Muscle layer of duodenum (tissue), 2 donors: ENCODE data around the gene PDE9A.

ENCODE experiments used
- H3K27ac ChIP-seq: one replicate; pipeline ENCODE4 v1.7.0; 2013; ENCODE audit warnings: mild to moderate bottlenecking, low read length
- H3K27me3 ChIP-seq: one replicate; pipeline ENCODE4 v1.7.0; 2013; ENCODE audit warnings: low read depth, mild to moderate bottlenecking, control low read depth, low read length
- H3K36me3 ChIP-seq, 2 donors: one replicate each; pipeline ENCODE4 v1.7.0; 2013; ENCODE audit warnings: low read length in 2 of 2, control low read depth in 1 of 2, mild to moderate bottlenecking in 1 of 2; ENCODE audit not compliant: insufficient read depth in 2 of 2, control insufficient read depth in 1 of 2
- H3K4me1 ChIP-seq, 2 donors: one replicate each; pipeline ENCODE4 v1.7.0; 2013; ENCODE audit warnings: low read length in 2 of 2, mild to moderate bottlenecking in 2 of 2, control low read depth in 1 of 2, moderate library complexity in 1 of 2; ENCODE audit not compliant: insufficient read depth in 2 of 2, control insufficient read depth in 1 of 2
- H3K4me3 ChIP-seq, 2 donors: one replicate each; pipeline ENCODE4 v1.7.0; 2013; ENCODE audit warnings: low read length in 2 of 2, low read depth in 1 of 2, mild to moderate bottlenecking in 1 of 2
- H3K9me3 ChIP-seq, 2 donors: one replicate each; pipeline ENCODE4 v1.7.0; 2013; ENCODE audit warnings: low read length in 2 of 2, control low read depth in 1 of 2, mild to moderate bottlenecking in 1 of 2; ENCODE audit not compliant: control insufficient read depth in 1 of 2
- donor health status: healthy.

The PDE9A gene

GRCh38 chr21:42769183-42769819, 115.9 kb downstream of the PDE9A start:
- H3K4me1 ChIP-seq: no peaks in the 10 kb centered on the region
- H3K4me3 ChIP-seq: no peak overlapping the region
- H3K27me3 ChIP-seq: no peaks in the 10 kb centered on the region
- no peak overlapping the region for H3K27ac ChIP-seq
- peaks cover 24 to 91% of the 10 kb centered on the region in 2 donors for H3K36me3 ChIP-seq
- no peaks in the 10 kb centered on the region for H3K9me3 ChIP-seq

- no peaks in the 10 kb centered on the region for H3K9me3 ChIP-seq
- no peak overlapping the region for H3K27ac ChIP-seq
- no peaks in the 10 kb centered on the region for H3K27me3 ChIP-seq
- H3K4me1 ChIP-seq: no peaks in the 10 kb centered on the region
- peaks cover 24 to 93% of the 10 kb centered on the region in 2 donors for H3K36me3 ChIP-seq
- H3K4me3 ChIP-seq: no peak overlapping the region
Observed at GRCh38 chr21:42769820-42770716, 116.6 kb downstream of the PDE9A start.

- Histone ChIP-seq H3K27ac (no peak overlapping the region), H3K4me3 (no peak overlapping the region), H3K4me1 (no peaks in the 10 kb centered on the region), H3K9me3 (no peaks in the 10 kb centered on the region), H3K27me3 (no peaks in the 10 kb centered on the region), H3K36me3 (peaks cover 22 to 92% of the 10 kb centered on the region in 2 donors)
Observed at GRCh38 chr21:42770717-42771502, 117.5 kb downstream of the PDE9A start.

- Histone ChIP-seq H3K4me1 (no peaks in the 10 kb centered on the region), H3K27me3 (no peaks in the 10 kb centered on the region), H3K9me3 (no peaks in the 10 kb centered on the region), H3K27ac (no peak overlapping the region), H3K36me3 (peaks cover 22 to 92% of the 10 kb centered on the region in 2 donors), H3K4me3 (no peak overlapping the region)
Observed at GRCh38 chr21:42771503-42771805, 118.0 kb downstream of the PDE9A start.

- no peak overlapping the region for H3K27ac ChIP-seq
- no peaks in the 10 kb centered on the region for H3K9me3 ChIP-seq
- no peaks in the 10 kb centered on the region for H3K4me1 ChIP-seq
- H3K4me3 ChIP-seq: no peak overlapping the region
- peaks cover 7 to 56% of the 10 kb centered on the region in 2 donors for H3K36me3 ChIP-seq
- no peaks in the 10 kb centered on the region for H3K27me3 ChIP-seq
Observed at GRCh38 chr21:42775123-42775522, 121.7 kb downstream of the PDE9A start.

GRCh38 chr21:42775891-42776290, 122.5 kb downstream of the PDE9A start:
- Histone ChIP-seq H3K4me1 (peaks cover 0 to 2% of the 10 kb centered on the region in 2 donors), H3K9me3 (no peaks in the 10 kb centered on the region), H3K36me3 (peaks cover 7 to 48% of the 10 kb centered on the region in 2 donors), H3K4me3 (no peak overlapping the region), H3K27ac (no peak overlapping the region), H3K27me3 (no peaks in the 10 kb centered on the region)

- Histone ChIP-seq H3K27me3 (no peaks in the 10 kb centered on the region), H3K27ac (no peak overlapping the region), H3K4me3 (no peak overlapping the region), H3K9me3 (no peaks in the 10 kb centered on the region), H3K36me3 (peaks cover 7 to 35% of the 10 kb centered on the region in 2 donors), H3K4me1 (peaks cover 0 to 6% of the 10 kb centered on the region in 2 donors)
Observed at GRCh38 chr21:42777064-42777756, 123.8 kb downstream of the PDE9A start.

GRCh38 chr21:42777757-42778344, 124.4 kb downstream of the PDE9A start:
- H3K9me3 ChIP-seq: no peaks in the 10 kb centered on the region
- no peak overlapping the region for H3K4me3 ChIP-seq
- no peak overlapping the region for H3K27ac ChIP-seq
- peaks cover 0 to 6% of the 10 kb centered on the region in 2 donors for H3K4me1 ChIP-seq
- peaks cover 4 to 31% of the 10 kb centered on the region in 2 donors for H3K36me3 ChIP-seq
- H3K27me3 ChIP-seq: no peaks in the 10 kb centered on the region

- H3K9me3 ChIP-seq: no peaks in the 10 kb centered on the region
- no peaks in the 10 kb centered on the region for H3K27me3 ChIP-seq
- peaks cover 4 to 20% of the 10 kb centered on the region in 2 donors for H3K36me3 ChIP-seq
- no peak overlapping the region for H3K27ac ChIP-seq
- H3K4me3 ChIP-seq: no peak overlapping the region
- peaks cover 0 to 6% of the 10 kb centered on the region in 2 donors for H3K4me1 ChIP-seq
Observed at GRCh38 chr21:42779431-42779861, 126.0 kb downstream of the PDE9A start.

GRCh38 chr21:42780617-42781016, 127.2 kb downstream of the PDE9A start:
- Histone ChIP-seq H3K4me3 (peak overlapping the region; percentile 30 to 48), H3K4me1 (peaks cover 0 to 6% of the 10 kb centered on the region in 2 donors), H3K27ac (no peak overlapping the region), H3K27me3 (no peaks in the 10 kb centered on the region), H3K36me3 (peaks cover 2 to 9% of the 10 kb centered on the region in 2 donors), H3K9me3 (no peaks in the 10 kb centered on the region)
